Fibroblast of lung (primary cell): ENCODE data around the gene SALL2.

ENCODE experiments used
- CTCF ChIP-seq, 2 donors: IDR thresholded peaks in 1 of 2; conservative IDR thresholded peaks in 1 of 2; 1 replicate in 1 of 2; 2 replicates in 1 of 2; pipeline ENCODE4 v1.5.1; 2011 to 2012; ENCODE audit warnings: low read length in 2 of 2, control low read depth in 1 of 2, inconsistent platforms in 1 of 2, low read depth in 1 of 2, mild to moderate bottlenecking in 1 of 2
- EZH2 ChIP-seq: IDR thresholded peaks from 2 replicates; pipeline ENCODE4 v1.5.1; 2012; ENCODE audit warnings: low read length, control low read depth, mild to moderate bottlenecking; ENCODE audit errors: missing control alignments

GRCh38 chr14:21520767-21521166 is 5.4 kb downstream of the SALL2 start:
- TF ChIP-seq EZH2: no peak
- no peak for TF ChIP-seq CTCF (conservative IDR thresholded peaks at IDR 0.05 in 1 of 2, IDR thresholded peaks at IDR 0.05 in 1 of 2; ENCODE audit: low read depth in 1 of 2, low read length in 2 of 2)
